ENCODE results near the gene TMEM38B.

The TMEM38B gene

DNA sequence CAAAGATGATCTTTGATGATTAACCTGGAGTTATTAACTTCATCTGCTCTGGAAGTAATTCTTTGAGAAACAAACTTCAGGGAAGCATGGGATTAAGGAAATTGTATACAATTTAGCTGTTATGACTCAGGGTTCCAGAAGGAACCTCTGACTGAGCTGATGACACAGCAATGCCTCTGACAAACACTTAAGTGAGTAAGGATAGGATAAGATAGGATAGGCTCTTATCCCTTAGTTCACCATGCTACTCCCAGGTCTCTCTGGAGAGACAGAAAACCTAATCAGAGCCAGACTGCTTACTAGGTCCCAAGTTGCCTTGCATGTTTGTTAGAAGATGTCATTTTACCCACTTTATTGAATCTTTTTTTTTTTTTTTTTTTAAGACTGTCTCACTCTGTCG is 12.6 kb upstream of the TMEM38B start:
- no peak overlapping the region for H3K27ac ChIP-seq (replicated peaks)
- H3K4me3 ChIP-seq (replicated peaks; ENCODE audit: insufficient read depth, low read length): no peak overlapping the region
- DNase-seq (ENCODE audit: low read depth in 1 of 2, low spot score in 1 of 2): no peak
- TF ChIP-seq GABPA (IDR thresholded peaks at IDR 0.05; ENCODE audit: low read depth): no peak
- no peak for TF ChIP-seq REST (IDR thresholded peaks at IDR 0.05; ENCODE audit: insufficient replicate concordance, low read depth)
- TF ChIP-seq, protein P1, sequence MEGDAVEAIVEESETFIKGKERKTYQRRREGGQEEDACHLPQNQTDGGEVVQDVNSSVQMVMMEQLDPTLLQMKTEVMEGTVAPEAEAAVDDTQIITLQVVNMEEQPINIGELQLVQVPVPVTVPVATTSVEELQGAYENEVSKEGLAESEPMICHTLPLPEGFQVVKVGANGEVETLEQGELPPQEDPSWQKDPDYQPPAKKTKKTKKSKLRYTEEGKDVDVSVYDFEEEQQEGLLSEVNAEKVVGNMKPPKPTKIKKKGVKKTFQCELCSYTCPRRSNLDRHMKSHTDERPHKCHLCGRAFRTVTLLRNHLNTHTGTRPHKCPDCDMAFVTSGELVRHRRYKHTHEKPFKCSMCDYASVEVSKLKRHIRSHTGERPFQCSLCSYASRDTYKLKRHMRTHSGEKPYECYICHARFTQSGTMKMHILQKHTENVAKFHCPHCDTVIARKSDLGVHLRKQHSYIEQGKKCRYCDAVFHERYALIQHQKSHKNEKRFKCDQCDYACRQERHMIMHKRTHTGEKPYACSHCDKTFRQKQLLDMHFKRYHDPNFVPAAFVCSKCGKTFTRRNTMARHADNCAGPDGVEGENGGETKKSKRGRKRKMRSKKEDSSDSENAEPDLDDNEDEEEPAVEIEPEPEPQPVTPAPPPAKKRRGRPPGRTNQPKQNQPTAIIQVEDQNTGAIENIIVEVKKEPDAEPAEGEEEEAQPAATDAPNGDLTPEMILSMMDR (IDR thresholded peaks at IDR 0.05; ENCODE audit: insufficient read depth, low read length): no peak
- no peak for TF ChIP-seq POLR2AphosphoS5 (IDR thresholded peaks at IDR 0.05; ENCODE audit: low read depth)
- TF ChIP-seq SPI1 (IDR thresholded peaks at IDR 0.05; ENCODE audit: borderline replicate concordance, low read depth): no peak
- H3K27me3 ChIP-seq (ENCODE audit: insufficient read depth, poor library complexity, severe bottlenecking): no peaks in the 10 kb centered on the region

- H3K27ac ChIP-seq (replicated peaks): no peak overlapping the region
- no peak overlapping the region for H3K4me3 ChIP-seq (replicated peaks; ENCODE audit: insufficient read depth, low read length)
- no peak for DNase-seq (ENCODE audit: low read depth in 1 of 2, low spot score in 1 of 2)
- TF ChIP-seq GABPA (IDR thresholded peaks at IDR 0.05; ENCODE audit: low read depth) (no peak), REST (IDR thresholded peaks at IDR 0.05; ENCODE audit: insufficient replicate concordance, low read depth) (no peak), POLR2AphosphoS5 (IDR thresholded peaks at IDR 0.05; ENCODE audit: low read depth) (no peak), SPI1 (IDR thresholded peaks at IDR 0.05; ENCODE audit: borderline replicate concordance, low read depth) (no peak)
- TF ChIP-seq, protein P1 (IDR thresholded peaks at IDR 0.05; ENCODE audit: insufficient read depth, low read length): no peak
- H3K27me3 ChIP-seq (ENCODE audit: insufficient read depth, poor library complexity, severe bottlenecking): no peaks in the 10 kb centered on the region
Observed at GRCh38 chr9:105683688-105684275, 10.6 kb upstream of the TMEM38B start.

DNA sequence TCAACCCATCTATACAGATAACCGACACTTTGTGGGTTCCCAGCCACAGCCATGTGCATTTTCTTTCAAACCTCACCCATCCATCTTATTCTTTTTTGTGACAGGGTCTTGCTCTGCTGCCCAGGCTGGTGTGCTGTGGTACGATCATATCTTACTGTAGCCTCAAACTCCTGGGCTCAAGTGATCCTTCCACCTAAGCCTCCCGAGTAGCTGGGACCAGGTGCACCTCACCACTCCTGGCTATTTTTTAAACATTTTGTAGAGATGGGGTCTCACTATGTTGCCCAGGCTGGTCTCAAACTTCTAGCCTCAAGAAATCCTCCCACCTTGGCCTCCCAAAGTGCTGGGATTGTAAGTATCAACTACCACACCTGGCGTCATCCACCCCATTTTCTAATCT is 7.4 kb upstream of the TMEM38B start:
- H3K4me3 ChIP-seq (replicated peaks; ENCODE audit: insufficient read depth, low read length): no peak overlapping the region
- H3K27me3 ChIP-seq (ENCODE audit: insufficient read depth, poor library complexity, severe bottlenecking): no peaks in the 10 kb centered on the region
- H3K27ac ChIP-seq (replicated peaks): no peak overlapping the region
- TF ChIP-seq, protein P1 (IDR thresholded peaks at IDR 0.05; ENCODE audit: insufficient read depth, low read length): no peak
- TF ChIP-seq POLR2AphosphoS5 (IDR thresholded peaks at IDR 0.05; ENCODE audit: low read depth) (no peak), REST (IDR thresholded peaks at IDR 0.05; ENCODE audit: insufficient replicate concordance, low read depth) (no peak), SPI1 (IDR thresholded peaks at IDR 0.05; ENCODE audit: borderline replicate concordance, low read depth) (no peak), GABPA (IDR thresholded peaks at IDR 0.05; ENCODE audit: low read depth) (no peak)
- no peak for DNase-seq (ENCODE audit: low read depth in 1 of 2, low spot score in 1 of 2)

Measured in HL-60 (cell line).